Progenitor cell of endocrine pancreas (in vitro differentiated cells): ENCODE measurements around the gene PRODH2. TPM values are rescaled to one million over a fixed set of nuclear protein-coding genes. Genes with fewer than 3 reads are reported as not detected.

Source experiments
- DNase-seq: peaks from one replicate; pipeline ENCODE4 v3.0.0; 2021; ENCODE audit warnings: low spot score; ENCODE audit not compliant: unreplicated experiment
- H3K27ac Mint-ChIP-seq: 2 replicates; pipeline ENCODE4 v1.8.0; 2021; ENCODE audit warnings: mild to moderate bottlenecking, moderate library complexity, mixed read lengths
- H3K27me3 Mint-ChIP-seq: 2 replicates; pipeline ENCODE4 v1.8.0; 2021; ENCODE audit warnings: mixed read lengths
- H3K36me3 Mint-ChIP-seq: 2 replicates; pipeline ENCODE4 v1.8.0; 2022; ENCODE audit warnings: mixed read lengths; ENCODE audit not compliant: insufficient read depth
- H3K4me1 Mint-ChIP-seq: 2 replicates; pipeline ENCODE4 v1.8.0; 2021; ENCODE audit warnings: low read depth, mixed read lengths
- H3K4me3 Mint-ChIP-seq: 2 replicates; pipeline ENCODE4 v1.8.0; 2021; ENCODE audit warnings: low read depth, mild to moderate bottlenecking, moderate library complexity, mixed read lengths
- H3K9me3 Mint-ChIP-seq: 2 replicates; pipeline ENCODE4 v1.8.0; 2021; ENCODE audit warnings: low read depth, mixed read lengths
- CTCF ChIP-seq: fragments of 200-600 bp; sonication (generic); IDR thresholded peaks from one replicate; pipeline ENCODE4 v1.5.0; 2021; ENCODE audit warnings: antibody characterized with exemption, mild to moderate bottlenecking; ENCODE audit not compliant: unreplicated experiment
- total RNA-seq: library from RNA; stranded (reverse); gene quantifications from 2 replicates; pipeline ENCODE4 v1.2.1, GENCODE V29; 2021

Gene PRODH2
- total RNA-seq, 1 donor from 2014 or later, result 5.3 TPM

GRCh38 chr19:35784503-35785338 is 27.9 kb downstream of the PRODH2 start:
- no peak overlapping the region for H3K27ac Mint-ChIP-seq
- H3K4me1 Mint-ChIP-seq, result peaks cover 5% of the 10 kb centered on the region
- no peak for DNase-seq
- peaks cover 26% of the 10 kb centered on the region for H3K27me3 Mint-ChIP-seq
- peaks cover 18% of the 10 kb centered on the region for H3K36me3 Mint-ChIP-seq
- no peaks in the 10 kb centered on the region for H3K9me3 Mint-ChIP-seq
- TF ChIP-seq CTCF, result no peak
- H3K4me3 Mint-ChIP-seq, result no peak overlapping the region

- Mint-ChIP-seq H3K27ac (no peak overlapping the region), H3K4me1 (peaks cover 5% of the 10 kb centered on the region), H3K4me3 (no peak overlapping the region), H3K27me3 (peaks cover 26% of the 10 kb centered on the region), H3K9me3 (no peaks in the 10 kb centered on the region), H3K36me3 (peaks cover 19% of the 10 kb centered on the region)
- DNase-seq, result no peak
- TF ChIP-seq CTCF, result no peak
These were observed 28.9 kb downstream of the PRODH2 start for GRCh38 chr19:35783469-35784434.

GRCh38 chr19:35782589-35782988 is 30.1 kb downstream of the PRODH2 start:
- Mint-ChIP-seq H3K9me3 (no peaks in the 10 kb centered on the region), H3K27me3 (peaks cover 31% of the 10 kb centered on the region), H3K4me1 (peaks cover 5% of the 10 kb centered on the region), H3K4me3 (no peak overlapping the region), H3K36me3 (peaks cover 19% of the 10 kb centered on the region), H3K27ac (no peak overlapping the region)
- DNase-seq, result no peak
- no peak for TF ChIP-seq CTCF

- TF ChIP-seq CTCF, result no peak
- peaks cover 37% of the 10 kb centered on the region for H3K27me3 Mint-ChIP-seq
- no peak overlapping the region for H3K4me3 Mint-ChIP-seq
- H3K36me3 Mint-ChIP-seq, result peaks cover 19% of the 10 kb centered on the region
- H3K9me3 Mint-ChIP-seq, result no peaks in the 10 kb centered on the region
- no peak for DNase-seq
- peaks cover 8% of the 10 kb centered on the region for H3K4me1 Mint-ChIP-seq
- H3K27ac Mint-ChIP-seq, result no peak overlapping the region
These were observed 31.0 kb downstream of the PRODH2 start for GRCh38 chr19:35781650-35782049.

- DNase-seq, result no peak
- peaks cover 10% of the 10 kb centered on the region for H3K4me1 Mint-ChIP-seq
- peaks cover 17% of the 10 kb centered on the region for H3K36me3 Mint-ChIP-seq
- no peak for TF ChIP-seq CTCF
- H3K4me3 Mint-ChIP-seq, result no peak overlapping the region
- no peaks in the 10 kb centered on the region for H3K9me3 Mint-ChIP-seq
- no peak overlapping the region for H3K27ac Mint-ChIP-seq
- H3K27me3 Mint-ChIP-seq, result peaks cover 37% of the 10 kb centered on the region
These were observed 31.9 kb downstream of the PRODH2 start for GRCh38 chr19:35780717-35781116.
